Ishikawa (cell line): Measurements from ENCODE around the gene PACSIN1.

ENCODE experiments used
- NFIC ChIP-seq: IDR thresholded peaks from 2 replicates; pipeline ENCODE4 v1.6.1; 2012
- TAF1 ChIP-seq: IDR thresholded peaks from 2 replicates; pipeline ENCODE4 v1.6.1; 2012; ENCODE audit warnings: low read depth, mild to moderate bottlenecking
- ZBTB7A ChIP-seq: IDR thresholded peaks from 2 replicates; pipeline ENCODE4 v1.6.1; 2012; ENCODE audit warnings: low read depth
- TF ChIP-seq, protein P1 (sequence below): IDR thresholded peaks from 2 replicates; pipeline ENCODE4 v1.6.1; 2012

DNA sequence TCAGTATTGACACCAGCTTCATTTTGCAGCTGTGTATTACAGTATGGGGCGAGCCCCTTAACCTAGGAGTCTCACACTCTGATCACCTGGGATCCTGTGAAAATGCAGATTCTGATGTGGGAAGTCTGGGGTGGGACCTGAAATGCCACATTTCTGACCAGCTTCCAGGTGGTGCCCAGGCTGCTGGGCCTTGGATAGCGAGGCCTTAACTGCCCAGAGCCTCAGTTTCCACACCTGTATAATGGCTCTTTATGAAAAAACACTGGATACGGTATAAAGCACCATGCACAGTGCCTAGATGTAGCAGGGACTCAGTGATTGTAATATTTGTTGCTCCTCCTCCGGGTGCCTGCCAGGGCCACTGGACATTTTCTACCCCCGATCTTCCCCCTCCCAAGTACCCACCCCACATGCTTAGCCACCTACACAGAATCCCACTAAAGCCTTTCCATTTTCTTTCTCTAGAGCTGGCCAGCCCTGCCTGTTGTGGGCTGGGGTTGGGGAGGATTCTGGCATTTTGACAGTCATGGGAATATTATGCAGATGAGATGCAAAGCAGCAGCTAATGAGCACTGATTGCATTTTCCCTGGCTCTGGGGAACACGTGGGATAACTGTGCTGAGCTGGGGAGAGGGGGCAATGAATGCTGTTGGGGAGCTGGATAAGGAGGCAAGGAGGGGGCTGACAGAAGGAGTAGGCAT lies 45.5 kb downstream of the PACSIN1 start:
- TF ChIP-seq ZBTB7A: no peak
- TF ChIP-seq TAF1: no peak
- TF ChIP-seq, protein P1, sequence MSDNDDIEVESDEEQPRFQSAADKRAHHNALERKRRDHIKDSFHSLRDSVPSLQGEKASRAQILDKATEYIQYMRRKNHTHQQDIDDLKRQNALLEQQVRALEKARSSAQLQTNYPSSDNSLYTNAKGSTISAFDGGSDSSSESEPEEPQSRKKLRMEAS: no peak
- no peak for TF ChIP-seq NFIC
